Ovary (tissue), 9 donors: ENCODE data around the gene OGN. TPM values are rescaled to one million over a fixed set of nuclear protein-coding genes. Genes with fewer than 3 reads are reported as not detected.

Experiments
- DNase-seq, 5 donors: peaks; one replicate each; pipeline ENCODE4 v3.0.0-alpha.2; 2019 to 2020
- H3K27ac ChIP-seq, 2 donors: fragments of 200-600 bp; one replicate each; pipeline versions ENCODE4 v1.5.1 to v1.8.0; 2019 to 2022
- H3K27me3 ChIP-seq: fragments of 200-600 bp; one replicate; pipeline ENCODE4 v1.8.0; 2022
- H3K36me3 ChIP-seq: fragments of 200-600 bp; sonication (generic); one replicate; pipeline ENCODE4 v1.5.1; 2019
- H3K4me1 ChIP-seq: one replicate; pipeline ENCODE4 v1.8.1; 2013; ENCODE audit warnings: mild to moderate bottlenecking, moderate library complexity; ENCODE audit not compliant: insufficient read depth
- H3K4me3 ChIP-seq: fragments of 200-600 bp; sonication (generic); one replicate; pipeline ENCODE4 v1.5.1; 2017
- H3K9me3 ChIP-seq, 2 donors: fragments of 200-600 bp in 1 of 2; sonication (generic) in 1 of 2; one replicate each; pipeline versions ENCODE4 v1.5.1 to v1.8.1; 2013 to 2019; ENCODE audit warnings: mild to moderate bottlenecking in 1 of 2, moderate library complexity in 1 of 2
- EP300 ChIP-seq: sonication (generic); formaldehyde crosslinking; IDR thresholded peaks from one replicate; pipeline ENCODE4 v1.6.1; 2017; ENCODE audit warnings: antibody characterized with exemption
- POLR2A ChIP-seq: fragments of 450-650 bp; IDR thresholded peaks from one replicate; pipeline ENCODE4 v1.6.1; 2017; ENCODE audit warnings: antibody characterized with exemption, mild to moderate bottlenecking, moderate library complexity
- WGBS, 3 donors: extraction: QIAGEN DNeasy Blood & Tissue Kit in 1 of 3; methylation state at CpG; one replicate each; pipeline versions ENCODE4 v1.1.5 to v1.1.7; 2013 to 2017; 5-methylcytosine and 5-hydroxymethylcytosine counted together
- intact Hi-C, 4 donors: fragments of 100-400 bp; cut with DNase I; formaldehyde crosslinking; loops; one replicate each; pipeline versions ENCODE4 v1.11.0 to v1.15.1; 2022 to 2023
- polyA plus RNA-seq, 2 donors: library from polyadenylated mRNA; stranded (reverse); fragments of 200-250 nt in 1 of 2; fragments of 350-450 nt in 1 of 2; fragmentation: Illumina TruSeq in 1 of 2; extraction: RNeasy Lipid Tissue Mini Kit (QIAGEN cat#74804) in 1 of 2; gene quantifications; one replicate each; pipeline ENCODE4 v1.2.3, GENCODE V29; 2013 to 2014
- total RNA-seq, 7 donors: library from RNA; depleted of rRNA in 2 of 7; stranded (reverse); fragments of >200 nt in 2 of 7; fragmentation: NEBNext Ultra II Directional in 3 of 7; extraction: Animal tissue kit (Norgen Biotek cat#: 25700) in 3 of 7; gene quantifications; one replicate each; pipeline versions ENCODE4 v1.1.0 to v1.2.4, GENCODE V29; 2016 to 2023
- TF ChIP-seq, protein P1 (sequence below), 3 donors: fragments of 450-650 bp in 2 of 3; fragments of 200-600 bp in 1 of 3; IDR thresholded peaks; one replicate each; pipeline versions ENCODE4 v1.5.1 to v1.8.0; 2016 to 2022; ENCODE audit warnings: antibody characterized with exemption in 3 of 3, mild to moderate bottlenecking in 1 of 3
- donor health status: DM: no; HTN: no; CAD: no; lungs with moderate emphysema.
- donor health status: DM: no; HTN: no; CAD: no.
- donor health status: Bipolar disorder and iron deficiency.
- donor health status: DM: yes; HTN: yes; CAD: no.
- donor health status: DM: no; HTN: no; CAD: no.
- donor health status: DM: yes; HTN: yes; CAD: no.

OGN gene
- total and polyA plus RNA-seq, 9 donors = 19.3 to 217 (median 63.2) TPM

DNA sequence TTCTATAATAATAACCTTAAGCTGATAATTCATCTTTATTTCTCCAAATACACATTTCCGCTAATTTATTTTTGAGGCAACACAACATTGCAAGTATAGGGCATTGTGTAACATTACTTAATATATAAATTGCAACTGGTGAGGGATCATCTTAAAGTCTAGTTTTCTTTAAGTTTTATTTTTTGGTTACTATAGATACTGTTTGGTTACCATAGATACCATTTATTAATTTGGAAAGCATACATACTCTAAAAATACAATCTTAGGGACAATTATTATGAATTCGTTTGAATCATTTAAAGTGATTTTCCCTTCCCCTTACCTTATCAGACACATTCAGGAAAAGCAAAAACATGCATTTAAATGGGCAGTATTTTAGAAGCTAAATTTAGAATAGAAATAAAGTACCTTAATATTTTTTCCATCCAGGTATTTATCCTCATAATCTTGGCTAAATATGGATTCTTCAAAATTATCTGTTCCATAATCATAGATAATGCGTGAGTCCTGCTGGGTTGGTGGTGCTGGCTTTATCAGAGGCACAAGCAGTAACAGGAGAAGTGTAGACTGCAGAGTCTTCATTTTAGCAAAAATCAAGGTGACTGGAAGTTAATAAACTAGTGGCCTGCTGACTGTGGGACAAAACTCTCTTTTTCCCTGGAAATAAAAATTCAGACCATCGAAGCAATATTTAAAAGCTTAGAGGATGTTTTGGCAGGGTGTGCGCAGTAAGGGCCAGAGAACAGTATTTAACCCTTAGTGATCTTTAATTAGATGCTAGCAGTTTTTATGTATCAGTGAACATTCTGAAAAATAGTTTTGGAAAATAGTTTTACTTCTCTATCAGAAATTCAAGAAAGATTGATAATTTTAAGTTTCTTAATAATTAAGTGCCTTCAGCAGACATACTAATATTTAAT, 1.3 kb downstream of the OGN start:
- TF ChIP-seq, protein P1, sequence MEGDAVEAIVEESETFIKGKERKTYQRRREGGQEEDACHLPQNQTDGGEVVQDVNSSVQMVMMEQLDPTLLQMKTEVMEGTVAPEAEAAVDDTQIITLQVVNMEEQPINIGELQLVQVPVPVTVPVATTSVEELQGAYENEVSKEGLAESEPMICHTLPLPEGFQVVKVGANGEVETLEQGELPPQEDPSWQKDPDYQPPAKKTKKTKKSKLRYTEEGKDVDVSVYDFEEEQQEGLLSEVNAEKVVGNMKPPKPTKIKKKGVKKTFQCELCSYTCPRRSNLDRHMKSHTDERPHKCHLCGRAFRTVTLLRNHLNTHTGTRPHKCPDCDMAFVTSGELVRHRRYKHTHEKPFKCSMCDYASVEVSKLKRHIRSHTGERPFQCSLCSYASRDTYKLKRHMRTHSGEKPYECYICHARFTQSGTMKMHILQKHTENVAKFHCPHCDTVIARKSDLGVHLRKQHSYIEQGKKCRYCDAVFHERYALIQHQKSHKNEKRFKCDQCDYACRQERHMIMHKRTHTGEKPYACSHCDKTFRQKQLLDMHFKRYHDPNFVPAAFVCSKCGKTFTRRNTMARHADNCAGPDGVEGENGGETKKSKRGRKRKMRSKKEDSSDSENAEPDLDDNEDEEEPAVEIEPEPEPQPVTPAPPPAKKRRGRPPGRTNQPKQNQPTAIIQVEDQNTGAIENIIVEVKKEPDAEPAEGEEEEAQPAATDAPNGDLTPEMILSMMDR (IDR thresholded peaks at IDR 0.05) = no peak
- TF ChIP-seq POLR2A = no peak
- no peak for TF ChIP-seq EP300
- no peaks in the 10 kb centered on the region for H3K27me3 ChIP-seq
- no peak overlapping the region for H3K27ac ChIP-seq
- H3K4me3 ChIP-seq = no peak overlapping the region
- intact Hi-C loops = no loop called here
- no peaks in the 10 kb centered on the region for H3K9me3 ChIP-seq
- no peaks in the 10 kb centered on the region for H3K36me3 ChIP-seq
- 13 to 21% (median 20%) methylated on average over 5 of the region's 5 CpGs for WGBS, 3 donors
- H3K4me1 ChIP-seq = peaks cover 2% of the 10 kb centered on the region
- no peak for DNase-seq

DNA sequence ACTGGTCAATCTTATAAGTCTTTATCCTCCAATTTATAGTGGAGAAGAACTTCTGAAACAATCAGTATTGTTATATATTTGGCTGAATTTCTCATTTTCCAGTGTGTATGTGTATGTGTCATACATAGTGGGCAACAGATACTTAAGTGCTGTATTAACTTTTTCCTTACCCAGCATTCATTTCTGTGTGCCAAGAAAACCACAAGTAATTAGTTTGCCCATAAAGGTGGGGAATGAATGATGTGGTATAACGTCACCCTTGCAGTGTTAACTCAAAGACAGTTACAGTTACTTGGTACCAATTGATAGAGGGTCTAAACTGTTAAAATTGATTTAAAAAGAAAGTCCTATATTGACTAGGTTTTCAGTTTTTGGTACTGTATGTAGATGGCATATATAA, 2.0 kb downstream of the OGN start:
- TF ChIP-seq, protein P1 (IDR thresholded peaks at IDR 0.05) = no peak
- TF ChIP-seq EP300 (no peak), POLR2A (no peak)
- Histone ChIP-seq H3K27ac (peak overlapping the region in 1 of 2 donors; percentile 34), H3K4me1 (peaks cover 2% of the 10 kb centered on the region), H3K27me3 (no peaks in the 10 kb centered on the region), H3K9me3 (no peaks in the 10 kb centered on the region), H3K36me3 (no peaks in the 10 kb centered on the region), H3K4me3 (no peak overlapping the region)
- intact Hi-C loops = no loop called here
- 14 to 23% (median 15%) methylated on average over 1 of the region's 1 CpG for WGBS, 3 donors
- DNase-seq = no peak

DNA sequence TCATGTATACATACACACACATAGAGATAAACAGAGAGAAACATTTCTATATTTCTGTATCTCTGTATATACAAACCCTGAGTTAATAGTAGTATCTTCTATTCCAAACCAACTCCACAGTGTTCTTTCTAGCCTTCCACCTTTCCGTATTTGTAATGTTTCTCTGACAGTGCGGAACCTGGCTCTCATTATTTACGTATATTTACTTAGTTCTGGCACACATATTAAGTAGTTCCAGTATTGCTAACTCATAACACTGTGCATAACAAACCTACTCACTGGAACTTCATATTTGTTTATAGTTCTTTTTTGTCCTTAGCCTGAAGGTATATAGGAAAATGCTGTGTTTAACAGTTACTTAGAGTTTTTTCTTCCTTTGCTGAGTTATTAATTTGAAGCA, 6.5 kb downstream of the OGN start:
- 79 to 95% (median 81%) methylated on average over 3 of the region's 3 CpGs for WGBS, 3 donors
- H3K36me3 ChIP-seq = no peaks in the 10 kb centered on the region
- peaks cover 2% of the 10 kb centered on the region for H3K4me1 ChIP-seq
- H3K27me3 ChIP-seq = no peaks in the 10 kb centered on the region
- H3K9me3 ChIP-seq = no peaks in the 10 kb centered on the region
- DNase-seq = no peak
- H3K4me3 ChIP-seq = no peak overlapping the region
- TF ChIP-seq POLR2A (no peak), EP300 (no peak)
- TF ChIP-seq, protein P1 (IDR thresholded peaks at IDR 0.05) = no peak
- intact Hi-C loops = no loop called here
- H3K27ac ChIP-seq = no peak overlapping the region

DNA sequence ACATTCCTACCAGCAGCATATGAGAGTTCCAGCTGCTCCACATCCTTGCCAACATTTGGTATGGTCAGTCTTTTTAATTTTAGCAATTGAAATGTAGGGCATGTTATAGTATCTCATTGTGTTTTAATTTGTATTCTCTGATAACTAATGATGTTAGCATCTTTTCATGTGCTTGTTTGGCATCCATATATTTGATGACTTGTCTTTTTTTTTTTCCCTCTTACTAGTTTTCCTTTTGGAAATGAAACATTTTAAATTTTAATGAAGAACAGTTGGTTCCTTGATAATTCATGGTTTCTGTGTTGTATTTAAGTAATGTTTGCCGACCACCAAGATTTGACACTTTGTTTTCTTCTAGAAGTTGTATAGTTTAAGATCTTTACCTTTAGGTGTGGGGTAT, 8.8 kb downstream of the OGN start:
- Histone ChIP-seq H3K4me1 (no peaks in the 10 kb centered on the region), H3K9me3 (no peaks in the 10 kb centered on the region), H3K27me3 (no peaks in the 10 kb centered on the region), H3K36me3 (no peaks in the 10 kb centered on the region), H3K4me3 (no peak overlapping the region), H3K27ac (no peak overlapping the region)
- 89 to 94% (median 92%) methylated on average over 1 of the region's 1 CpG for WGBS, 3 donors
- intact Hi-C loops = no loop called here
- TF ChIP-seq EP300 = no peak
- TF ChIP-seq, protein P1 (IDR thresholded peaks at IDR 0.05) = no peak
- no peak for TF ChIP-seq POLR2A
- DNase-seq = no peak
